Activated CD8-positive, alpha-beta memory T cell treated with anti-CD3 and anti-CD28 coated beads for 36 hours (primary cell): ENCODE data around the gene TSPAN9. TPM values are rescaled to one million over a fixed set of nuclear protein-coding genes. Genes with fewer than 3 reads are reported as not detected.

Experiments used
- CTCF ChIA-PET: fragments of 350-600 bp; sonication (Branson Sonifier 250); formaldehyde crosslinking; loops from one replicate; lab custom pipeline; 2021; ENCODE audit warnings: antibody characterized with exemption; lab: Charles Lee
- POLR2A ChIA-PET: fragments of 350-600 bp; sonication (Branson Sonifier 250); formaldehyde crosslinking; loops from one replicate; lab custom pipeline; 2021; ENCODE audit warnings: antibody characterized with exemption; lab: Charles Lee
- total RNA-seq, 2 experiments: library from RNA; stranded (reverse); gene quantifications; one replicate each; pipeline ENCODE4 v1.2.3, GENCODE V29; 2021

The TSPAN9 gene
- total RNA-seq, 2 experiments from 2014 or later, result 0.29 to 0.40 TPM

DNA sequence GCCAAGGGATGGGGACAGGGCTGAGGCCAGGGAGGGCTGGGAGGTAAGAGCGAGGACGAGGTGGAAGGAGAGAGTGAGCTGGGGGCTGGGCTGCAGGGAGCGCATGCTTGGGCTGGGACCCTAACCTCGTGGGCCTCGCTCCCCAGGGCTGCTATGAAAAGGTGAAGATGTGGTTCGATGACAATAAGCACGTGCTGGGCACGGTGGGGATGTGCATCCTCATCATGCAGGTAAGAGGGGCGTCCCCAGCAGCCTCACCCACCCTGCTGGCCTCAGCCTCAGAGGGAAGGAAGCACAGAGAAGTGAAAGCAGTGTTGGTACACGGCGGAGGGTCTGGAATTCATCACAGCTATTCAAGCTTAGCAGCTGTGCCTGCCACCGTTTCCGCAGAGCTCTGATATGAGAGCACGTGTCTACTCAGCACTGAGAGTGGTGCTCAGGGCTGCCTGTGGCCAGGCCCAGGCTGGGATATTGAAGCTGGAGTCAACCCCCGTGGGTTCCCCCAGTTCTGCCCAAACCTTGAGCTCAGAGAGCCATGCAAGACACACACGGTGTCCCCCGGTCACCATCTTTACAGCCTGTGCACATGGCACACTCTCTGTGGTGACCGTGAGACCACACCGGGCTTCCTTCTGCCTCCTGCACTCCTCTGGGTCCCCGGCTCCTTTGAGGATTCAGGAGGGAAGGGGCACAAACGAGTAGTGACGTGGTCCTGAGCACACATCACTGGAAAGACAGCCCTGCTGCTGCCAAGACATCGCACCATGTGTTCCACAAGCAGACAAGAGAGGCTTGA is 204.6 kb downstream of the TSPAN9 start:
- ChIA-PET POLR2A (no interaction called here), CTCF (no interaction called here)

DNA sequence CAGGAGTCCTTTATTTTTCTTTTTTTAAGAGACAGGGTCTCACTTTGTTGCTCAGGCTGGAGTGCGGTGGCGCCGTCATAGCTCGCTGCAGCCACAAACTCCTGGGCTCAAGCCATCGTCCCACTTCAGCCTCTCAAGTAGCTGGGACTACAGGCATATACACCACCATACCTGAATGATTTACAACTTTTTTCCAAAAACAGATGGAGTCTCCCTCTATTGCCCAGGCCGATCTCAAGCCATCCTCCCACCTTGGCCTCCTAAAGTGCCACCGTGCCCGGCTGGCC is 205.1 kb downstream of the TSPAN9 start:
- ChIA-PET POLR2A (no interaction called here), CTCF (no interaction called here)

DNA sequence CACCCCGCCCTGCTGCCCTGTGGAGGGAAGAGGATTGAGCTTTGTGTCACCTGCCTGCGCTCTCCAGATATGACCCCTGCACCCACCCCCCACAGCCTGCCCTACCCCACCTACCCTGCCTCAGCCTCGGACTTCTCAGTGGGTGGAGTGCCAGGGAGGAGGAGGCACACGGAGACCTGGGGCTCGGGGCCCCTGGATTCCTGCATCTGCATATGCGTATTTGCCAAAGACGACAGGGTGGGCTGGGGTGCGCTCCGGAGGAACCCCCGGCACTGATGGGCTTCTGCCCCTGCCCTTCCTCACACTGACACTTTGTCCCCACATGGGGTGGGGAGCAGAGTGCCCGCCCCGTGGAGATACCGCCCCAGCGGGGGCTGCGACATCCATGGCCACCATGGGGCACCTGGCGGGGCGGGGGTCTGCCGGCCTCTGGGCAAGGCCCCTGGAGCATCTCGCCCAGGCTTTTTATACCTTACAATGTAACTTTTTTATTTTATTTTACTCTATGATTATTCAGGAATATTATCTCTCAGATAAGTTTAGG is 206.0 kb downstream of the TSPAN9 start:
- CTCF ChIA-PET, result no interaction called here
- POLR2A ChIA-PET, result no interaction called here

DNA sequence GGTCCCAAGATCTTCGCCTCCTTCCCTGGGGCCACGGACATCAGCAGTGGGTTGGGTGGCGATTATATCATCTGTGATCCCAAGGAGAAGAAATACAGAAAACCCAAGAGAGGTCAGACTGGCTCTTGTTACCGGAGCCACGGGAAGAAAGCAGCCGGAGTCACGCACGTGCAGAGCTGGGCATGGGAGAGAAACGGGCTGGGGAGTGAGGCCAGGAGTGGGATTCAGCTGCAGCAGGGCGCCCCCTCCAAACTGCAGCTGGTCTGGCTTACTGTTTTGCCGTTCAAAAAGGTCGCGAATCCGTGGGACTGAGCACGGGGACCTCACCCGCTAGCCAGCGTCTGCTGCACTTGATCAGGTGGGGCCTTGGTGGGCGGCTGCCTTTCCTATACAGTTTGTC is 207.2 kb downstream of the TSPAN9 start:
- CTCF ChIA-PET, result no interaction called here
- POLR2A ChIA-PET, result no interaction called here

DNA sequence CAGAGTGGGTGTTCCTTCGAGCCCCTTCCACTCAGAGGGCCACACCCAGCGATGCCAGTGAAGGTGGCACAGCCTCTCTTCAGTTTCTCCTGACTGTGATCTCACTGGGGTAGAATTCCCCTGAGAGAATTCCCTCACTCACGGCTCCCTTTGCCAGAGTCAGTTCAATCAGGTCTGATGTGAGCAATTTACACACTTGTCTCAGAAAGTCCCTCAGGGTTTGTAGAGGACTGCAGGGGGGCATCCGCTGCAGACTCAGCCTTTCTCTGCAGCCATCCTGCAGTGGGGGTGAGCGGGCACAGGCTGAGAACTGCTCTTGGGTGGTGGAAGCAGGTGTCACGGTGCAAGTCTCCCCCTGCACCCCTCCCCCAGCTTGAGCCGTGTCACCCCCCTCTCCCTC is 208.4 kb downstream of the TSPAN9 start:
- ChIA-PET CTCF (no interaction called here), POLR2A (no interaction called here)

DNA sequence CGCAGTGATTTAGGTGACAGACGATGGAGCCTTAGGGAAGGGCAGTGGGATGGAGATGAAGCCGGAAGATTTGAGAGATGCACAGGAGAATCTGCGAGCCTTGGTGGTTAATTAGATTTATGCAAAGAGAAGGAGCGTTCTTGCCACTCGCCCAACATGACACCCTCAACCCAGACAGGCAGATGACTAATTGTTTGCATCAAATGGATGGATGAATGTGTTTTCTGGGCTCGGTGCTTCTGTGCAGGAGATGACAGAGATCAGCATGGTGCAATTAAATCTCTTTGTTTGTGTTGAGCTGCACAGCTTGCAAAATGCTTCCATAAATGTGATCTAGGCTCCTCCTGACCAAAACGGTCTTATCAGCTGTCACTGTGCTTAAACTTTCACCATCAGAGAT is 211.5 kb downstream of the TSPAN9 start:
- CTCF ChIA-PET, result interaction anchor here (1.2 to 1.3 kb wide), 2 partner anchors 11 to 12 kb away, joined by 3 to 4 read pairs; no protein-coding TSS in a partner anchor
- POLR2A ChIA-PET, result no interaction called here

DNA sequence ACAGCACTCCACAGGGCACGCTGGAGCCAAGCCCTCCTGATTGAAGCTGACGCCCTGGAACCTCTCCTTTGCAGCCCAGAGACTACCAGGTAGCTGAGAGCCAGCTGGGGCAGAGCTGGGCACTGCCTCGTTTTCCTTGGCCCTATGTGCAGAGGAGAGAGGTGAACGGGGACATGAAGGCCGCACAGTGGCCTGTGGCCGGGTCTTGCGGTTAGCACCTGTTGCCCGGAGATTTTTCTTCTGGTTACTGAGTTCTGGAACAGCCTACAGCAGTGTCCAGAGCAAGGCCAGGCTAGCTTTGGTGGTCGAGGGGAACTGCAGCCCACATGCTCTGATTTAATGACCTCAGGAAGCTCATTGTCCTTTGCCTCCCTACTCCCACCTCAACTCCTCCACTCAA is 212.5 kb downstream of the TSPAN9 start:
- POLR2A ChIA-PET, result no interaction called here

DNA sequence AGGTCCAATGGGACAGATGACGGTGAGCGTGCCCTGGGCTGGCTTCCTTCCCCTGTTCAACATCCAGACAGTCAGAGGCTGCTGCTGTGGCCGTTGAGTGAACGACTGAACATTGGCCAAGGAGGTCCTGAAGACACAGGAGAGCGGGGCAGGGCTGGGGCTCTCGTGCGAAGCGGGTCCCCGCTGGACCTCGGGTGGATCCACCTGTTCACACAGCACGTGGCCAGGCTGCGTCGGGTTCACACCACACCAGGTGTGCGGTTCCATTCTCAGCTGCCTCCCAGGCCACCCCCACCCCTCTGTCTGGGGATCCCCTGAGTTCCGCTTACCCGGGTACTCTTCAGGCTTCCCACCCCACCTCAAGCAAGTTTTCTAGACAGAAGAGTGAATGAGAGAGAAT is 214.8 kb downstream of the TSPAN9 start:
- CTCF ChIA-PET, result interaction anchor here (1.6 to 2.1 kb wide), 2 partner anchors 8 to 16 kb away, joined by 4 to 8 read pairs; no protein-coding TSS in a partner anchor
- POLR2A ChIA-PET, result no interaction called here

More for the DNA sequence above, 212.5 kb downstream of the TSPAN9 start:
- CTCF ChIA-PET, result interaction anchor here (1.2 to 1.3 kb wide), 2 partner anchors 10 to 11 kb away, joined by 3 to 4 read pairs; no protein-coding TSS in a partner anchor

DNA sequence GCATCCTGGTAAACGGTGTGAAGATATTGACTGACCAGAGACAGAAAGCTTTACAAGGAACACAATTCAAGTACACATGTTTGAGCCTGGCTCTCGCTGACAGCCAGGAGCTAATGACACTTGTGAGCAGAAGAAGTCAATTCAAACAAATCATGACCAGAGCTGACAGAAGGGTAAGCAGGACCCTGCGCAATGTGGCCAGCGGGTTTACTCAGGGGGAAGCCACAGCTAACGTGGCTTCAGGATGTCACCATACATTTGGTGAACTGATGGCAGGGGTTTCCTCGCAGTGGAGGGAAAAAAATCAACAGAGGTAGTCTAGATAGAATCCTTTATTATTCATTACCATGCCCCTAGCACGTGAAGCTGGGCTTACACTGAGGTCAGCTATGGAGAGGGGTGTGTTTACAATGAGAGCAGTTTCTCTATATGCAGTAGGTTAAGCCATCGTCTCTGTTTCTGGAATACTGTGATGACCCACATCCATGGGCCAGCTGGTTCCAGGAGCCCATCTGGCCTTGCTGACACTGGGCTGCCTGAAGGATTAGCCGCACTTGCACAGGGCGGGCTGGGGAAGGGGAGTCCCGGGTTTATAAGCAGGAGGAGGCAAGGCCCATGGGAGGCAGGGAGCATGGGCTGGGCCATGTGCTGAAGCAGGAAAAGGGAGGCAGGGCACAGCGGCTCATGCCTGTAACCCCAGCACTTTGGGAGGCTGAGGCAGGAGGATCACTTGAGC is 215.7 kb downstream of the TSPAN9 start:
- ChIA-PET CTCF (no interaction called here), POLR2A (no interaction called here)

DNA sequence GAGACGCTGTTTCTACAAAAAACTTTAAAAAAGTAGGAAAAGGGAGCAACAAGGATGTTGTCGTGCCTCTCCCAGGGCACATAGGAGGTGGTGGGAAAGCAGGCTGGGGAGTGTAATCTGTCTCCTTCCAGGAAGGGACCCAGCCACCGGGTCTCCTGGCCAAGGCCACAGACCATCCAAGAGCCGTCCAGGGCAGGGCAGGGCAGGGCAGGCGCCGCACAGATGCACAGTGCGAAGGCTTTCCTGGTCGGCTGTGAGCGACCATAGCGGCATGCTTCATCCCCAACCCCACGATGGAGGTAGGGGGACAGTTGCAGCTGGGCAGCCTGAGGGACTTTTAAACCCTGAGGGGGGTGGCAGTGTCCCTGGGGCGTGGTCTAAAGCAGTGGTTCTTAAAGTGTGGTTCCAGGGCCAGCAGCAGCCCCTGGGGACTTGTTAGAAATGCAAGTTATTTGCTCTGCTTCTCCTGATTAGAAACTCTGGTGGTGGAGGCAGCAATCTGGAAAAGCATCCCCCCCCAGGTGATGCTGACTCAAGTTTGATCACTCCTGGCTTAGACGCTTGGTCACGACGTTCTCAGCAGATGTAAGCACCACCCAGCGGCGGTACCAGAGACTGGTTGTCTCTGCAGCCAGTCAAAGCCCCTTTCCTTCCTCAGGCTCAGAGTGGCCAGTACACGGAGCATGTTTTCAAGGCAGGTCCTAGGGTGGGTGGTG is 216.4 kb downstream of the TSPAN9 start:
- ChIA-PET CTCF (no interaction called here), POLR2A (no interaction called here)

DNA sequence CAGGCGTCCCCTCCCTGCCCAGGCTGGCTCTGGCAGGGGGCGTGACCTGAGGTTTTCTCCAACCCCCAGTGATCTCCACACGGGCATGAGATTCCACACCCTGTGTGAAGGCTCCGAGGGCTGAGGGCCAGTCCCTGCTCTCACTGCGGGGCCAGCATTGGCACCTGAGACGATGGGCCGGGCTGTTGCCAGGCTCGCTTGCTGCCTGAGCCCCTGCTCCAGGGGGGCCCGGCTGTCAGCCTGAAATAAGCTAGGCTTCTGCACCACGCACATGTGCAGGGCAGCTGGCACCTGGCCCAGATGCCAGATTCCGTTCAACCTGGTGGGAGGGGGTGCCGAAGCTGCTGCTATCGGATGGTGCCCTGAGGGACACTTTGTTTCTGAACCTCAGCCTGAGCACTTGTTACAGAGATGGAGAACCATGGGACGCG is 217.3 kb downstream of the TSPAN9 start:
- ChIA-PET CTCF (no interaction called here), POLR2A (no interaction called here)

DNA sequence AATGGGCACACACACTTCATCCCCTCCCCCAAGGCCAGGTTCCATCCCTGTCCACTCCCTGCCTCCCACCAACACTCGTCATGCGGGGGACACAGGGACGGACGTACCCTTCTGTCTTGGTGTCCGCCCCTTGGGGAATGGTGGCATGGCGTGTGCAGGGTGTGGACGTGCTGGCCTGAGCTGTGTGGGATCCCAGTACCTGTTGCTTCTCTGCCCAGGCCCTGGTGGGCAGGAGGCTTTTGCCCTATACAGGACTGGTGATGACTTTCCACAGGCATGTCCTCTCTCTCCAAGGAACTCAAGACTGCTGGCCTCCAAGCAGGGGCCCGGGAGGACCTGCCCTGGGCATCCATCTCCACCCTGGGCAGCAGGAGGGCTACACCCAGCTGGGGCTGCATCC is 218.0 kb downstream of the TSPAN9 start:
- ChIA-PET CTCF (no interaction called here), POLR2A (no interaction called here)

DNA sequence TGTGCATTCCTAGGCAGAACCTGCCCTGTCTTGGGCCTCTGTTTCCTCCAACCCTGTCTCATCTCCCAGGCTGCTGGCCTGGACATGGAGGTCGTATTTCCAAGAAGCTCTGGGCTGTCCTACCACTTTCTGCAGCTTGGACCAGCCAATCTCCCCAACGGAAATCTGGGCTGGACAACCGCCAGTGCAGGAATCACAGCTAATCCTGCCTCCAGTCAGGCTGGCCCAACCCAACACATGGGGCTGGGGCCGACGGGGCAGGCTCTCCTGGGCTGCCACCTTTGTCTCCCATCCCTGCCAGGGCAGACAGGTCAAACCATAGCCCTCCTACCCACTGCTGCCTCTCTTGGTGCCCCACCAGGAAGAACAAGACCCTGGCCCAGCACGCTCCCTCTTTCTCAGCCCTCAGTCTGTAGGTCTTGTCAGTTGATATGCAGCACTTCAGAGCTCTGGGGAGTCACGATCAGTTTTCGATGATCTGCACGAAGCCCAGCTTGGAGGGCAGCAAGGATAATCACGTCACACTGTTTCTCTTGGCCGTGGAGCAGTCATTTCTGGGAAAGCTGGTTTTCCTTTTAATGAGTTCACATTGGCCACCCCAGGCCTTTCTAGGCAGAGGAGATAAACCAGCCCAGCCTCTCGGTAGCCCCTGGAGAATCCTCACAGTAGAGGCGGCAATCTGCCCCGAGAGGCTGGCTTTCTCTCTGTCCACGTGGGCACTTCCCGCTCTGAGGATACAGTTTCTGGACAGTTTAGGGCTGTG is 218.6 kb downstream of the TSPAN9 start:
- POLR2A ChIA-PET, result no interaction called here
- CTCF ChIA-PET, result no interaction called here

DNA sequence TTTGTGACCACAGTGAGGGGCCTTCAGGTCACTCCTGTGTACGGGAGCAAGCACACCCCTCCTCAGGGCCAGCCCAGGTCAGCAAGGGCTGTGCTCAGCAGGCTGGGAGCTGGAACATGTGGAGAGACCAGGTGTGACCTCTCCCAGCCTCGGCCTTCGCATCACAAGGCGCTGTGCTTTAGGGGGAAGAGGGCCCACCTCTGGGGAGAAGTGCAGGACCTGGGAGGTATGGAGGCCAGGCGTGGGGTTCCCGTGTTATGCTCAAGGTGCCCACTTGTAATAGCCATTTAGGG is 219.2 kb downstream of the TSPAN9 start:
- ChIA-PET POLR2A (no interaction called here), CTCF (no interaction called here)

DNA sequence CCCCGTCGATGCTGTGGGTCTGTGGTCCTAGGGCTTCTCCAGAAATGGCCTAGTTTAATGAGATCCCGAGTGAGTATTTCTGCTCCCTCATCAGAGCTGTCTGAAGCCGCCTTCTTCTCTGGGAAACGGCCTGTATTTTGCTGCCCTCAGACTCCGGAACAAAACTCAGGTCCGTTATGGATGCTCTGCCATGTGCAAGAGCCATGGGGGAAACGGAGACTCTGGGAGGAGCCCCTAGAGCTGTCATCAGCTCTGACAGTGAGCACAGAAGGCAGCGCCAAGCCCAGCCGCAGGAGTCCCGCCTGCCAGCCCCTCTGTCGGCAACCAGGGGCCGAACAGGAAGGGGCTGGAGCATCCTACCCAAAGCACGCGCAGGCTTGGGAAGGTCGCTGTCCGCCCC is 221.4 kb downstream of the TSPAN9 start:
- POLR2A ChIA-PET, result no interaction called here

DNA sequence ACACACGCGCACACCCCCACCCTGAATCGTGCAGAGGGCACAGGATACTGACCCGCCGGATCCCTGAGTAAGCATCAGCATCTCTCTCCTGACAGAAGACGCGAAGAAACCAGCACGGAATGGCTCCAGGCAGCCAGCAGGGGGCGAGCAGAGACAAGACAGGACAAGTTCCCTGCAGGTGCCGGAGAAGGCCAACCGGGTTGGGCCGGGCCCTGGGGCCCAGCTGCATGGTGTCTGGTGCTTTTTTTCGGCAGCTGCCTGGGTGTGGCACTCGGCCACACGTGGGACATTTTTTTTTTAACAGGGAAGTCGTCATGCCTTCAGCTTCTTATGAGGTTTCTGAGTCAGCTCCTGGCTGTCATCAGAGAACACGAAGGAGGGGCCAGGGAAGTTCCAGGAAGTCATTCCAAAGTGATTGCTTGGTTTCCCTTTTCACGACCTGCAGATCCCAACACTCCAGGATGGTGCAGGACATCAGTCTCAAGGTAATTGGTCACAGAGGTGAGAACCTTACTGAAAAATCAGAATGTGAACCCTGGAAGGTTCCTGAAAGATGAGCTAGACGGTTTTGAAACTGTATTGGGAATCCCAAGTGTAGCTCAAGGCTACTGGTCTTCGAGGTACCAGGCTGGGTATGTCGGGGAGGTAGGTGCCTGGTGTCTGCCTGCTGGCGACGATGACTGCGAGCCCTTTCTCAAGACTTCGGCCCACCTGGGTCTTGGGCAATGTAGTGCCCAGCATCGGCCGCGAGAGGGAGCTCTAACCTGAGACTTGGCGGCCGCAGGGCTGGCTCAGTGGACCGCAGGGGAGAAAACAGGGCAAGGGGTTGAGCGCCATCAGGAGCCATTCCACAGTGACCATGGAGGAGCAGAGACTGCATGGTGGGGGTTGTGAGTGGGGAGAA is 223.0 kb downstream of the TSPAN9 start:
- ChIA-PET CTCF (interaction anchor here (0.5 to 2.8 kb wide), 39 partner anchors 9 to 518 kb away, joined by 3 to 38 read pairs (median 3); partner anchors contain the start of gene TSPAN9), POLR2A (no interaction called here)

More for the DNA sequence above, 221.4 kb downstream of the TSPAN9 start:
- CTCF ChIA-PET, result interaction anchor here (1.3 kb wide), 1 partner anchor 16 kb away, joined by 3 read pairs; no protein-coding TSS in a partner anchor

DNA sequence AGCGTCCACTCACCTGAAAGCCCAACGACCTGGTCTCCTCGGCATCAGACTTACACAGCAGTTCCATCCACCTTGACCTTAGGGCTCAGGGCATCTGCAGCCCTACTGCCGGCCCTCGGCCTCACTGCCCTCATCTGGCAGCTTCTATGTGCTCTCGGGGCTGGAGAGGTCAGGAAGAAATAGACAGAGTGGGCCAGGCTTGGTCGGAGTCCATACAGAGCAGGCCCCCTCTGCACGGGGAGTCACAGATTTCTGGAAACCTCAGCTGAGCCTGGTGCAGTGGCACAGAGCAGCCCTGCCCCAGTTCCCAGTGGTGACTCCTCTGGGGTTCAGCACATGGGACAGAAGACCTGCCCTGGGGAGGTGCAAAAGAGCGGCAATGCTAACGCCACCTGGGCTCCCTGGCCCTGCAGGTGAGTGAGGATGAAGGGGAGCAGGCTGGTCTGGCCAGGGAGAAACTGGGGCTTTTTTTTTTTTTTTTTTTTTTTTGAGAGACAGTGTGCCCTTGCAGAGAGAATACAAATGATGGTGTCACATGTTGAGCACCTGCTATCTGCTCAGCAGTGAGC is 223.7 kb downstream of the TSPAN9 start:
- POLR2A ChIA-PET, result no interaction called here

More for the DNA sequence above, 223.7 kb downstream of the TSPAN9 start:
- CTCF ChIA-PET, result interaction anchor here (0.5 to 2.8 kb wide), 33 partner anchors 8 to 517 kb away, joined by 3 to 38 read pairs (median 4); no protein-coding TSS in a partner anchor
